ENCODE results near the gene ZNF93.
"Not testable (repeated sequence)": the region's sequence is repeated elsewhere in the genome, so short reads cannot be mapped to it uniquely, and the experiment has no call there.

The ZNF93 gene
- 2.2 to 7.0 (median 4.0) reads per million in 3 donors for total RNA-seq

- H3K27ac ChIP-seq (ENCODE audit: insufficient read depth, low read length, poor library complexity, severe bottlenecking), result peak within 1 kb of the TSS; percentile 60
- H3K36me3 ChIP-seq (ENCODE audit: control insufficient read depth, insufficient read depth, low read length), result no peaks in the 10 kb centered on the region
- DNase-seq, result peak; percentile 75 to 87 (median 86)
- H3K4me1 ChIP-seq (ENCODE audit: control insufficient read depth, insufficient read depth, low read length, poor library complexity, severe bottlenecking), result no peaks in the 10 kb centered on the region
- H3K9me3 ChIP-seq (ENCODE audit: control insufficient read depth, low read length), result peaks cover 8% of the 10 kb centered on the region
- no peaks in the 10 kb centered on the region for H3K27me3 ChIP-seq (replicated peaks; ENCODE audit: control insufficient read depth, insufficient read depth, low read length, poor library complexity, severe bottlenecking)
- peak within 1 kb of the TSS; percentile 71 for H3K4me3 ChIP-seq (ENCODE audit: insufficient read depth, low read depth, low read length, poor library complexity, severe bottlenecking)
Observed at GRCh38 chr19:19900729-19901444, at the start of gene ZNF93. ZNF93 (plus strand) TSS chr19:19900946; CDS start chr19:19901089, 143 bp downstream.

GRCh38 chr19:19851740-19852139 lies 49.0 kb upstream of the ZNF93 start:
- H3K27me3 ChIP-seq (replicated peaks; ENCODE audit: control insufficient read depth, insufficient read depth, low read length, poor library complexity, severe bottlenecking); DNase-seq: not testable (repeated sequence)

DNA sequence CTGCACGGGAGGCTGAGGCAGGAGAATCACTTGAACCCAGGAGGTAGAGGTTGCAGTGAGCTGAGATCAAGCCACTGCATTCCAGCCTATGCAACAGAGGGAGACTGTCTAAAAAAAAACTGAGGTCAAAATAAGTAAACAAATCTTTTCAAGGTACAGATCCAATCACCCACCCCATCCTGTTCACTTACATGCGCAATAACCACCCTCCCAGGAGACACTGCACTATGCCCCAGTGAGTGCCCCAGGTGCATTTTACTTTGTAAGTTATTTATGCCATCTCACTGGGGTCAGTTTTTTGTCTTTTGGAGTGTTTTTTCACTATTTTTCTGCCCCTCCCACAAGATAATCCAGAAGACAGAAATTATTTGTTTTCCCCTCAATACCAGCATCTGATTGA lies 42.0 kb upstream of the ZNF93 start:
- H3K9me3 ChIP-seq (ENCODE audit: control insufficient read depth, low read length), result no peaks in the 10 kb centered on the region
- H3K4me1 ChIP-seq (ENCODE audit: control insufficient read depth, insufficient read depth, low read length, poor library complexity, severe bottlenecking), result no peaks in the 10 kb centered on the region
- no peak for DNase-seq
- H3K27ac ChIP-seq (ENCODE audit: insufficient read depth, low read length, poor library complexity, severe bottlenecking), result no peak overlapping the region
- H3K27me3 ChIP-seq (replicated peaks; ENCODE audit: control insufficient read depth, insufficient read depth, low read length, poor library complexity, severe bottlenecking), result no peaks in the 10 kb centered on the region
- no peaks in the 10 kb centered on the region for H3K36me3 ChIP-seq (ENCODE audit: control insufficient read depth, insufficient read depth, low read length)
- H3K4me3 ChIP-seq (ENCODE audit: insufficient read depth, low read depth, low read length, poor library complexity, severe bottlenecking), result no peak overlapping the region

More at GRCh38 chr19:19851740-19852139, 49.0 kb upstream of the ZNF93 start:
- H3K9me3 ChIP-seq (ENCODE audit: control insufficient read depth, low read length); H3K36me3 ChIP-seq (ENCODE audit: control insufficient read depth, insufficient read depth, low read length); H3K27ac ChIP-seq (ENCODE audit: insufficient read depth, low read length, poor library complexity, severe bottlenecking); H3K4me1 ChIP-seq (ENCODE audit: control insufficient read depth, insufficient read depth, low read length, poor library complexity, severe bottlenecking); H3K4me3 ChIP-seq (ENCODE audit: insufficient read depth, low read depth, low read length, poor library complexity, severe bottlenecking): not testable (repeated sequence)

DNA sequence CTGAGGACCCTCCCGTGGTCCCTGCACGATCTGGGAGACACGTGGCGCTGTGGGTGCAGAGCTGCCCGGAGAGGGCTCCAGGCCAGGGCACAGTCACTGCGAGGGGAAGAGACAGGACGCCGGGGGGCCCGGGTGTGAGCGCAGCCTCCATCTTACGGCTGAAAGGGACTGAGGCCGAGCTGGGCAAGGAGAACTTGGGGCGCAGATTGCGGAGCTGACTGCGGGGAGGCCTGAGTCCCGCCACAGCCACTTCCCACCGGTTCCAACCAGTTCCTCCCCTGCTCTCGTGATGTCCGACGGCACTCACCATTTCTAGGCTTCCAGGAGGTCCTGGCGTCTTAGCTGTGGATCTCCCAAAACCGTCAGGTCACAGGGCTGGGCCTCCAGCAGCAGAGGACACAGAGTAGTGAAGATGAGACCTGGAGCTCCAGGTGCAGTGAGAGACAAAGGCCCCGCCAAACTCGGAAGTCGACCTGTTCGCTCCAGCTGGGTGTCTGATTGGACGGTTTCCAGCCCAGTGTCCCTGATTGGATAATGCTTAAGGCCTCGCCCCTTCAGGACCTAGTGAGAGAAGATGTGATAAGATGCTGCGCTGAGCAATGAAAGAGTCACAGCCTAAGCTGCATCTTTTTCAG lies 39.9 kb upstream of the ZNF93 start:
- H3K27me3 ChIP-seq (replicated peaks; ENCODE audit: control insufficient read depth, insufficient read depth, low read length, poor library complexity, severe bottlenecking), result no peaks in the 10 kb centered on the region
- H3K9me3 ChIP-seq (ENCODE audit: control insufficient read depth, low read length), result no peaks in the 10 kb centered on the region
- no peaks in the 10 kb centered on the region for H3K4me1 ChIP-seq (ENCODE audit: control insufficient read depth, insufficient read depth, low read length, poor library complexity, severe bottlenecking)
- no peak overlapping the region for H3K27ac ChIP-seq (ENCODE audit: insufficient read depth, low read length, poor library complexity, severe bottlenecking)
- DNase-seq, result peak in 2 of 3 donors; percentile 50 to 66
- no peaks in the 10 kb centered on the region for H3K36me3 ChIP-seq (ENCODE audit: control insufficient read depth, insufficient read depth, low read length)
- H3K4me3 ChIP-seq (ENCODE audit: insufficient read depth, low read depth, low read length, poor library complexity, severe bottlenecking), result peak overlapping the region; percentile 34

DNA sequence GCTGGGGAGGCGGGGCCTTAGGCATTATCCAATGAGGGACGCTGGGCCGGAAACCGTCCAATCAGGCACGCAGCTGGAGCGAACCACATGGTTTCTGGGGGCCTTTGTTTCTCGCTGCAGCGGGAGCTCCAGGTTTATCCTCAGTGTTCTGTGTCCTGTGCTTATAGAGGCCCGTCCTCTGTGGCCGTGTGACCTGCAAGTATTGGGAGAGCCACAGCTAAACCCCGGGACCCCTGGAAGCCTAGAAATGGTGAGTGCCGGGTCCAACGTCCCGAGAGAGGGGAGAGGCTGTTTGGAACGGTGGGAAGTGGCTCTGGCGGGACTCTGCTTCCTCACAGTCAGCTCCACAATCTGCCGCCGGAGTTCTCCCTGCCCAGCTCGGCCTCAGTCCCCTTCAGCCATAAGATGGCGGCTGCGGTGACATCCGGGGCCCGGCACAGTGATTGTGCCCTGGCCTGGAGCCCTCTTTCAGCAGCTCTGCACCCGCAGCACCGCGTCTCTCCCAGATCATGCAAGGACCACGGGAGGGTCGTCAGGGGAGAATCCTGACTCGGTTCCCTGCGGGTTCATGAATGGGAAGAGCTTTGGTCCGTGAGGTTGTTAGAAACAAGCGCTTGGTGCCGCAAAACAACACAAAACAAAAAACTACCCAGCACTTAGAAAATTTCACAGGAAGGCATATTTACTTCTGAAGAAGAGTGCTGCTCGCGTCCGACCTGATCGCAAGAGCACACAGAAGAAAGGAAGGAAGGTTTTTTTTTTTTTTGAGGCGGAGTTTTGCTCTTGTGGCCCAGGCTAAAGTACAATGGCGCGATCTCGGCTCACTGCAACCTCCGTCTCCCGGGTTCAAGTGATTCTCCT lies 34.8 kb upstream of the ZNF93 start, which contains the start of gene ZNF253:
TSS of gene ZNF253 (plus strand) at position 133 of the 861 bp plus-strand sequence. CDS start at position 248, 115 bp downstream.
- DNase-seq, result peak; percentile 81 to 91 (median 91)
- Histone ChIP-seq H3K36me3 (ENCODE audit: control insufficient read depth, insufficient read depth, low read length) (no peaks in the 10 kb centered on the region), H3K27me3 (replicated peaks; ENCODE audit: control insufficient read depth, insufficient read depth, low read length, poor library complexity, severe bottlenecking) (no peaks in the 10 kb centered on the region), H3K4me3 (ENCODE audit: insufficient read depth, low read depth, low read length, poor library complexity, severe bottlenecking) (peak within 1 kb of the TSS; percentile 98), H3K9me3 (ENCODE audit: control insufficient read depth, low read length) (no peaks in the 10 kb centered on the region), H3K27ac (ENCODE audit: insufficient read depth, low read length, poor library complexity, severe bottlenecking) (peak within 1 kb of the TSS; percentile 91), H3K4me1 (ENCODE audit: control insufficient read depth, insufficient read depth, low read length, poor library complexity, severe bottlenecking) (peaks cover 6% of the 10 kb centered on the region)

DNA sequence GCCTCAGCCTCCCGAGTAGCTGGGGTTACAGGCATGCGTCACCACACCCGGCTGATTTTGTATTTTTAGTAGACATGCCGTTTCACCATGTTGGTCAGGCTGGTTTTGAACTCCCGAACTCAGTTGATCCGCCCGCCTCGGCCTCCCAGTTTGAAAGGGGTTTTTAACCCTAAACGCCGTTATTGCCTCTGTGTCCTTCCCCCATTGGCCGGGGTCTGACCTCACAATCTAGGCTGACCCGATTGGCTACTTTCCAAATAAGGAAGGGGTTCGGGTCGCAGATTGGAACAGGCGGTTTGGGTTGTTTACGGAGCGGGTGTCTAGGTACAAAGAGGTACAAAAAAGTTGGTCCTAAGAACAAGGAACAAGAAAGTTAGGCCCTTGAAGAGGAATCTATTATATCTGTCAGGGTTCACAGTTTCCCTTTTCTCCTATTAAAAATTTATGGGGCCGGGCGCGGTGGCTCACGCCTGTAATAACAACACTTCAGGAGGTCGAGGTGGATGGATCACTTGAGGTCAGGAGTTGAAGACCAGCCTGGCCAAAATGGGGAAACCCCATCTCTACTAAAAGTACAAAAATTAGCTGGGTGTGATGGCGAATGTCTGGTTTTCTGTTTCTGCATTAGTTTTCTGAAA lies 34.0 kb upstream of the ZNF93 start:
- H3K27ac ChIP-seq (ENCODE audit: insufficient read depth, low read length, poor library complexity, severe bottlenecking), result peak overlapping the region; percentile 91
- H3K9me3 ChIP-seq (ENCODE audit: control insufficient read depth, low read length), result no peaks in the 10 kb centered on the region

GRCh38 chr19:19870086-19870485 lies 30.7 kb upstream of the ZNF93 start:
- H3K4me3 ChIP-seq (ENCODE audit: insufficient read depth, low read depth, low read length, poor library complexity, severe bottlenecking); H3K4me1 ChIP-seq (ENCODE audit: control insufficient read depth, insufficient read depth, low read length, poor library complexity, severe bottlenecking); H3K9me3 ChIP-seq (ENCODE audit: control insufficient read depth, low read length); H3K27ac ChIP-seq (ENCODE audit: insufficient read depth, low read length, poor library complexity, severe bottlenecking); H3K27me3 ChIP-seq (replicated peaks; ENCODE audit: control insufficient read depth, insufficient read depth, low read length, poor library complexity, severe bottlenecking); DNase-seq: not testable (repeated sequence)
- peaks cover 11% of the 10 kb centered on the region for H3K36me3 ChIP-seq (ENCODE audit: control insufficient read depth, insufficient read depth, low read length)

More for the DNA sequence above, 34.0 kb upstream of the ZNF93 start:
- no peaks in the 10 kb centered on the region for H3K27me3 ChIP-seq (replicated peaks; ENCODE audit: control insufficient read depth, insufficient read depth, low read length, poor library complexity, severe bottlenecking)
- H3K36me3 ChIP-seq (ENCODE audit: control insufficient read depth, insufficient read depth, low read length), result no peaks in the 10 kb centered on the region
- peak overlapping the region; percentile 98 for H3K4me3 ChIP-seq (ENCODE audit: insufficient read depth, low read depth, low read length, poor library complexity, severe bottlenecking)
- peak; percentile 29 to 43 (median 35) for DNase-seq
- peaks cover 6% of the 10 kb centered on the region for H3K4me1 ChIP-seq (ENCODE audit: control insufficient read depth, insufficient read depth, low read length, poor library complexity, severe bottlenecking)

DNA sequence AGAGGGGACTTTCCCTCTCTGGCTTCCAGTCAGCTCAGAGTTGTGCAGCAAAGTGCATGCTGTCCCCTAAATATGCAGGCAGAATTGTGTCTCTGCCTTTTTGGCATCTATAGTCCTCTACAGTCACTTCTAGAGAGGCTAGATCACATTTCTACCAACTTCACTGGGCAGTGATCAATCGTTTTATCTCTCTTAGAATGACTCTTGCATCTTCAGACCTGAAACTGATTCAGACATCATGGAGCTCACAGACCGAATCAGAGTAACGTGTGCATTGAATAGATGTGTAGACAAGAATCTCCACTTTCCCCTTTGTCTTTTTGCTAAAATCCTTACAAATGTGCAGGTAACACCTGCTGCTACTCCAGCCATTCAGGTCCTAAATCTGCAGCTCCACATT lies 28.8 kb upstream of the ZNF93 start:
- Histone ChIP-seq H3K36me3 (ENCODE audit: control insufficient read depth, insufficient read depth, low read length) (peaks cover 11% of the 10 kb centered on the region), H3K9me3 (ENCODE audit: control insufficient read depth, low read length) (no peaks in the 10 kb centered on the region), H3K4me3 (ENCODE audit: insufficient read depth, low read depth, low read length, poor library complexity, severe bottlenecking) (no peak overlapping the region), H3K27me3 (replicated peaks; ENCODE audit: control insufficient read depth, insufficient read depth, low read length, poor library complexity, severe bottlenecking) (no peaks in the 10 kb centered on the region), H3K4me1 (ENCODE audit: control insufficient read depth, insufficient read depth, low read length, poor library complexity, severe bottlenecking) (peaks cover 6% of the 10 kb centered on the region), H3K27ac (ENCODE audit: insufficient read depth, low read length, poor library complexity, severe bottlenecking) (no peak overlapping the region)
- no peak for DNase-seq

DNA sequence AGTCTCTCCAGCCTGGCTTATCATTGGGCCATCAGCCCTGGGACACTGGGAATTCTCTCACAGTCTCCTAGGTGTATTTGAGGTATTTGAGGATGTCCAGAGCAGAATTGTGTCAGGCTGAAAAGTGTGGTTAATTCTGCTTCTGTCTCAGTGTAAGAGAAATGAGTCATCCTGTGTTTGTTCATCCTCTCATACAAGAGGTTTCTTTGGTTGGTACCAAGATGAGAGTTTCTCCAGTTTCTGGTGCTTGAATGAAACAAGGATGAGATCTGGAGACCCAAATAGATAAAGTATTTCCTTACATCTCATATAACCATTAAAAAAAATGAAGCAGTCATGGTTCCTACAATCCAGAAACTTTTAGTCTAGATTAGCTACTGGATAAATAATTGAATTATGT lies 27.4 kb upstream of the ZNF93 start:
- Histone ChIP-seq H3K4me3 (ENCODE audit: insufficient read depth, low read depth, low read length, poor library complexity, severe bottlenecking) (no peak overlapping the region), H3K4me1 (ENCODE audit: control insufficient read depth, insufficient read depth, low read length, poor library complexity, severe bottlenecking) (peaks cover 2% of the 10 kb centered on the region), H3K27ac (ENCODE audit: insufficient read depth, low read length, poor library complexity, severe bottlenecking) (no peak overlapping the region), H3K9me3 (ENCODE audit: control insufficient read depth, low read length) (no peaks in the 10 kb centered on the region), H3K36me3 (ENCODE audit: control insufficient read depth, insufficient read depth, low read length) (peaks cover 11% of the 10 kb centered on the region), H3K27me3 (replicated peaks; ENCODE audit: control insufficient read depth, insufficient read depth, low read length, poor library complexity, severe bottlenecking) (no peaks in the 10 kb centered on the region)
- no peak for DNase-seq

Data from effector memory CD4-positive, alpha-beta T cell (primary cell).